ENCODE results near the gene PI4KB. TPM values are rescaled to one million over a fixed set of nuclear protein-coding genes. Genes with fewer than 3 reads are reported as not detected.
A peak's percentile ranks its signal among the peaks of the same experiment; 100 is the strongest.

Gene PI4KB
- total RNA-seq, 1 experiment from 2014 or later, result 45.1 TPM

- intact Hi-C loops (cut with micrococcal nuclease), result loop anchor here (2.0 kb wide), 1 partner anchor 37 kb away; no protein-coding TSS in a partner anchor
- TF ChIP-seq EGR1 (IDR thresholded peaks at IDR 0.05; ENCODE audit: low read depth) (no peak), CTCF (IDR thresholded peaks at IDR 0.05 in 2 of 3, conservative IDR thresholded peaks at IDR 0.05 in 1 of 3; ENCODE audit: borderline replicate concordance in 1 of 3, insufficient read depth in 1 of 3, low read depth in 2 of 3, low read length in 2 of 3) (no peak), RAD21 (IDR thresholded peaks at IDR 0.05; ENCODE audit: low read depth) (no peak), EZH2 (IDR thresholded peaks at IDR 0.05) (no peak), YY1 (IDR thresholded peaks at IDR 0.05; ENCODE audit: extremely low read depth, insufficient replicate concordance, low read depth, low read length) (no peak), SP1 (IDR thresholded peaks at IDR 0.05; ENCODE audit: low read depth) (0 out of 2 replicates have a peak, but pooled peaks have one; percentile 5), CBX3 (IDR thresholded peaks at IDR 0.05; ENCODE audit: low read depth) (no peak), TCF7L2 (IDR thresholded peaks at IDR 0.05; ENCODE audit: borderline replicate concordance, extremely low read depth, insufficient read depth, insufficient read length) (peak; percentile 4), FOSL1 (IDR thresholded peaks at IDR 0.05; ENCODE audit: low read depth) (no peak), SIN3A (IDR thresholded peaks at IDR 0.05; ENCODE audit: low read depth) (no peak), ELF1 (IDR thresholded peaks at IDR 0.05; ENCODE audit: borderline replicate concordance, low read depth) (no peak)
- TF ChIP-seq, protein P1, sequence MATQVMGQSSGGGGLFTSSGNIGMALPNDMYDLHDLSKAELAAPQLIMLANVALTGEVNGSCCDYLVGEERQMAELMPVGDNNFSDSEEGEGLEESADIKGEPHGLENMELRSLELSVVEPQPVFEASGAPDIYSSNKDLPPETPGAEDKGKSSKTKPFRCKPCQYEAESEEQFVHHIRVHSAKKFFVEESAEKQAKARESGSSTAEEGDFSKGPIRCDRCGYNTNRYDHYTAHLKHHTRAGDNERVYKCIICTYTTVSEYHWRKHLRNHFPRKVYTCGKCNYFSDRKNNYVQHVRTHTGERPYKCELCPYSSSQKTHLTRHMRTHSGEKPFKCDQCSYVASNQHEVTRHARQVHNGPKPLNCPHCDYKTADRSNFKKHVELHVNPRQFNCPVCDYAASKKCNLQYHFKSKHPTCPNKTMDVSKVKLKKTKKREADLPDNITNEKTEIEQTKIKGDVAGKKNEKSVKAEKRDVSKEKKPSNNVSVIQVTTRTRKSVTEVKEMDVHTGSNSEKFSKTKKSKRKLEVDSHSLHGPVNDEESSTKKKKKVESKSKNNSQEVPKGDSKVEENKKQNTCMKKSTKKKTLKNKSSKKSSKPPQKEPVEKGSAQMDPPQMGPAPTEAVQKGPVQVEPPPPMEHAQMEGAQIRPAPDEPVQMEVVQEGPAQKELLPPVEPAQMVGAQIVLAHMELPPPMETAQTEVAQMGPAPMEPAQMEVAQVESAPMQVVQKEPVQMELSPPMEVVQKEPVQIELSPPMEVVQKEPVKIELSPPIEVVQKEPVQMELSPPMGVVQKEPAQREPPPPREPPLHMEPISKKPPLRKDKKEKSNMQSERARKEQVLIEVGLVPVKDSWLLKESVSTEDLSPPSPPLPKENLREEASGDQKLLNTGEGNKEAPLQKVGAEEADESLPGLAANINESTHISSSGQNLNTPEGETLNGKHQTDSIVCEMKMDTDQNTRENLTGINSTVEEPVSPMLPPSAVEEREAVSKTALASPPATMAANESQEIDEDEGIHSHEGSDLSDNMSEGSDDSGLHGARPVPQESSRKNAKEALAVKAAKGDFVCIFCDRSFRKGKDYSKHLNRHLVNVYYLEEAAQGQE (IDR thresholded peaks at IDR 0.05; ENCODE audit: low read depth), result no peak
- TF ChIP-seq, protein P2, sequence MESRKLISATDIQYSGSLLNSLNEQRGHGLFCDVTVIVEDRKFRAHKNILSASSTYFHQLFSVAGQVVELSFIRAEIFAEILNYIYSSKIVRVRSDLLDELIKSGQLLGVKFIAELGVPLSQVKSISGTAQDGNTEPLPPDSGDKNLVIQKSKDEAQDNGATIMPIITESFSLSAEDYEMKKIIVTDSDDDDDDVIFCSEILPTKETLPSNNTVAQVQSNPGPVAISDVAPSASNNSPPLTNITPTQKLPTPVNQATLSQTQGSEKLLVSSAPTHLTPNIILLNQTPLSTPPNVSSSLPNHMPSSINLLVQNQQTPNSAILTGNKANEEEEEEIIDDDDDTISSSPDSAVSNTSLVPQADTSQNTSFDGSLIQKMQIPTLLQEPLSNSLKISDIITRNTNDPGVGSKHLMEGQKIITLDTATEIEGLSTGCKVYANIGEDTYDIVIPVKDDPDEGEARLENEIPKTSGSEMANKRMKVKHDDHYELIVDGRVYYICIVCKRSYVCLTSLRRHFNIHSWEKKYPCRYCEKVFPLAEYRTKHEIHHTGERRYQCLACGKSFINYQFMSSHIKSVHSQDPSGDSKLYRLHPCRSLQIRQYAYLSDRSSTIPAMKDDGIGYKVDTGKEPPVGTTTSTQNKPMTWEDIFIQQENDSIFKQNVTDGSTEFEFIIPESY (IDR thresholded peaks at IDR 0.05; ENCODE audit: extremely low read depth, insufficient replicate concordance, low read length), result no peak
- TF ChIP-seq, protein P3, sequence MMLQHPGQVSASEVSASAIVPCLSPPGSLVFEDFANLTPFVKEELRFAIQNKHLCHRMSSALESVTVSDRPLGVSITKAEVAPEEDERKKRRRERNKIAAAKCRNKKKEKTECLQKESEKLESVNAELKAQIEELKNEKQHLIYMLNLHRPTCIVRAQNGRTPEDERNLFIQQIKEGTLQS (IDR thresholded peaks at IDR 0.05), result no peak
- H3K4me1 ChIP-seq (ENCODE audit: control insufficient read depth in 1 of 2, insufficient read depth in 2 of 2, low read length in 2 of 2), result peaks cover 5 to 21% of the 10 kb centered on the region in 2 experiments
- peak overlapping the region; percentile 78 for H3K27ac ChIP-seq (ENCODE audit: low read depth, low read length)
- H3K4me2 ChIP-seq (ENCODE audit: low read length), result peak overlapping the region; percentile 93
- no peaks in the 10 kb centered on the region for H3K27me3 ChIP-seq (ENCODE audit: insufficient read depth, low read length)
- no peaks in the 10 kb centered on the region for H4K20me1 ChIP-seq (ENCODE audit: insufficient read depth)
- no peaks in the 10 kb centered on the region for H3K79me2 ChIP-seq (ENCODE audit: insufficient read depth, low read length)
- no peaks in the 10 kb centered on the region for H3K9me2 ChIP-seq (ENCODE audit: insufficient read depth)
- ChIA-PET POLR2A (no interaction called here), RAD21 (ENCODE audit: low non-redundant PET in 1 of 2, low total read pairs in 2 of 2, uncharacterized antibody in 2 of 2, unreplicated experiment in 2 of 2) (no interaction called here), CTCF (no interaction called here)
- DNase-seq (ENCODE audit: low read depth, low spot score), result no peak
- no peak for ATAC-seq
- peaks cover 8 to 16% of the 10 kb centered on the region in 2 experiments; a peak in 1 of 4 replicates for H3K36me3 ChIP-seq (ENCODE audit: control insufficient read depth in 1 of 2, insufficient read depth in 2 of 2, low read length in 2 of 2)
- BruUV-seq (replicated peaks), result TSS peak; percentile 73
- H3K4me3 ChIP-seq (replicated peaks in 1 of 2; ENCODE audit: low read depth in 1 of 2, low read length in 2 of 2), result peak overlapping the region; percentile 10 to 67
- peak overlapping the region; percentile 76 for H2AFZ ChIP-seq (ENCODE audit: low read depth, low read length, poor library complexity, severe bottlenecking)
- H3K9me3 ChIP-seq (ENCODE audit: control insufficient read depth in 1 of 2, insufficient read depth in 1 of 2, low read depth in 1 of 2, low read length in 2 of 2), result peaks cover 0 to 10% of the 10 kb centered on the region in 2 experiments; a peak in 1 of 4 replicates
- H3K9ac ChIP-seq (ENCODE audit: low read length), result peak overlapping the region; percentile 81
Measured at GRCh38 chr1:151347523-151348246, 20.5 kb upstream of the PI4KB start.

All from HCT116 (cell line).